ENCODE data around the gene ATP5PB. TPM values are rescaled to one million over a fixed set of nuclear protein-coding genes. Genes with fewer than 3 reads are reported as not detected.
A peak's percentile ranks its signal among the peaks of the same experiment; 100 is the strongest.

The ATP5PB gene
- total and polyA plus RNA-seq, 4 donors: 143 to 257 (median 223) TPM

DNA sequence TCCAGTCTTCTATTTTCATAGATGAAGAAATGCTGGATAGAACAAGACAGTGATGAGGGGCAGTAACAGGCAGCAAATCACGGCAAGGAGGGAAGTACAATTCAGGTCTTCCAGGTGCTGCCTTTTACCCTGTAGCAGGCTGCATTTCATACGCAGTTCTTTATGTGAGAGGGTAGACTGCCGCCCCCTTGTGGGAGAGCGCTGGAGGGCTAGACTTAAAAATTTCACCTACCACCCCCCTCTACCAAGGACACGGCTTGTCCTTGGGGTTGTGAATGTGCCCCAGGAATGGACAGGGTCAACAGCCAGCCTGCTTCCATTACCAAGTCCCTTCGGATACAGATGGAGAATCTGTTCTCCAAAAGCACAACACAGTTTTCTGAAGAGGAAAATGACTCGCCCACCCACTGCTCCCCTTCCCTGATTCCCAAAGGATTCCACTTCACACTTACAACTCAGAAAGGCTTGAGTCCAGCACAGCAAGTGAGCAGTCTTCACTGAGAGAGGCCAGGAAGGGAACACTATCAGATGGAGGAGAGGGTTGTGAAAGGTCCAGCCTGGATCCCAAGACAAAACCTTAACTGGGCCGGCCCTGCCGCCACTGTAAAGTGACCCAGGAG is 7.6 kb upstream of the ATP5PB start:
- H3K9ac ChIP-seq (ENCODE audit: low read depth in 1 of 2, low read length in 2 of 2): no peak overlapping the region
- H3K4me3 ChIP-seq (ENCODE audit: low read depth in 1 of 3, low read length in 3 of 3): no peak overlapping the region
- H3K27me3 ChIP-seq (ENCODE audit: control insufficient read depth in 4 of 4, insufficient read depth in 4 of 4, low read length in 3 of 4): no peaks in the 10 kb centered on the region
- TF ChIP-seq, protein P1, sequence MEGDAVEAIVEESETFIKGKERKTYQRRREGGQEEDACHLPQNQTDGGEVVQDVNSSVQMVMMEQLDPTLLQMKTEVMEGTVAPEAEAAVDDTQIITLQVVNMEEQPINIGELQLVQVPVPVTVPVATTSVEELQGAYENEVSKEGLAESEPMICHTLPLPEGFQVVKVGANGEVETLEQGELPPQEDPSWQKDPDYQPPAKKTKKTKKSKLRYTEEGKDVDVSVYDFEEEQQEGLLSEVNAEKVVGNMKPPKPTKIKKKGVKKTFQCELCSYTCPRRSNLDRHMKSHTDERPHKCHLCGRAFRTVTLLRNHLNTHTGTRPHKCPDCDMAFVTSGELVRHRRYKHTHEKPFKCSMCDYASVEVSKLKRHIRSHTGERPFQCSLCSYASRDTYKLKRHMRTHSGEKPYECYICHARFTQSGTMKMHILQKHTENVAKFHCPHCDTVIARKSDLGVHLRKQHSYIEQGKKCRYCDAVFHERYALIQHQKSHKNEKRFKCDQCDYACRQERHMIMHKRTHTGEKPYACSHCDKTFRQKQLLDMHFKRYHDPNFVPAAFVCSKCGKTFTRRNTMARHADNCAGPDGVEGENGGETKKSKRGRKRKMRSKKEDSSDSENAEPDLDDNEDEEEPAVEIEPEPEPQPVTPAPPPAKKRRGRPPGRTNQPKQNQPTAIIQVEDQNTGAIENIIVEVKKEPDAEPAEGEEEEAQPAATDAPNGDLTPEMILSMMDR (IDR thresholded peaks at IDR 0.05; ENCODE audit: low read depth, low read length, missing input control): peak; percentile 37
- no peak for TF ChIP-seq RXRA (IDR thresholded peaks at IDR 0.05)
- TF ChIP-seq, protein P2, sequence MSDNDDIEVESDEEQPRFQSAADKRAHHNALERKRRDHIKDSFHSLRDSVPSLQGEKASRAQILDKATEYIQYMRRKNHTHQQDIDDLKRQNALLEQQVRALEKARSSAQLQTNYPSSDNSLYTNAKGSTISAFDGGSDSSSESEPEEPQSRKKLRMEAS (IDR thresholded peaks at IDR 0.05): no peak
- TF ChIP-seq JUND (IDR thresholded peaks at IDR 0.05): no peak
- no peak for TF ChIP-seq FOXA1 (IDR thresholded peaks at IDR 0.05)
- TF ChIP-seq NR2F2 (IDR thresholded peaks at IDR 0.05): no peak
- TF ChIP-seq EGR1 (IDR thresholded peaks at IDR 0.05; ENCODE audit: low read depth in 2 of 2): no peak
- TF ChIP-seq TAF1 (conservative IDR thresholded peaks at IDR 0.05): no peak
- peak; percentile 47 to 78 for TF ChIP-seq RAD21 (IDR thresholded peaks at IDR 0.05)
- no peaks in the 10 kb centered on the region for H3K9me3 ChIP-seq (ENCODE audit: control insufficient read depth in 4 of 4, low read length in 3 of 4)
- H3K27ac ChIP-seq (ENCODE audit: low read depth in 1 of 2, low read length in 2 of 2): no peak overlapping the region
- WGBS: 79% methylated on average over 9 of the region's 9 CpGs
- H3K36me3 ChIP-seq (ENCODE audit: control insufficient read depth in 4 of 4, insufficient read depth in 3 of 4, low read depth in 1 of 4, low read length in 3 of 4): peaks cover 8 to 60% (median 50%) of the 10 kb centered on the region in 4 donors
- DNase-seq (ENCODE audit: low spot score): peak; percentile 56
- H3K4me1 ChIP-seq (ENCODE audit: control insufficient read depth in 4 of 4, insufficient read depth in 4 of 4, low read length in 3 of 4): no peaks in the 10 kb centered on the region

DNA sequence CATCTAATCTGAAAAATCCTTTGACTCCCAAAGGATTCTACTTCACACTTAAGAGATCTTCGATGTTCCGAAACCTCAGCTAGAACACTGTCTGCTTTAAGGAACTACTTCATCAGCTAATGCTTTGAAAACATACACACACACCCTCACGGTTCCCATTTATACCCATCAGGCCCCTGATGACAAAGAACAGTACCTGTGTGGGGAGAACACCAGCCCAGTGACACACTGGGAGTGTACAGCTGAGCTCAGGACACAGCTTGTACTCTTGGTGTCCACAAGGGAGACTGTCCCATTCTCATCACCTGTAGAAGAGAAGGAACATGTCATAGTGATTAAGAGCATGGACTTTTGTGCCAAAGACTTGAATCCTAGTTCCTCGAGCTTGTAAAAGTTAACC is 6.8 kb upstream of the ATP5PB start:
- Histone ChIP-seq H3K4me1 (ENCODE audit: control insufficient read depth in 4 of 4, insufficient read depth in 4 of 4, low read length in 3 of 4) (peaks cover 0 to 4% (median 3%) of the 10 kb centered on the region in 4 donors), H3K27ac (ENCODE audit: low read depth in 1 of 2, low read length in 2 of 2) (no peak overlapping the region), H3K27me3 (ENCODE audit: control insufficient read depth in 4 of 4, insufficient read depth in 4 of 4, low read length in 3 of 4) (no peaks in the 10 kb centered on the region), H3K9ac (ENCODE audit: low read depth in 1 of 2, low read length in 2 of 2) (no peak overlapping the region), H3K36me3 (ENCODE audit: control insufficient read depth in 4 of 4, insufficient read depth in 3 of 4, low read depth in 1 of 4, low read length in 3 of 4) (peaks cover 8 to 60% (median 50%) of the 10 kb centered on the region in 4 donors), H3K9me3 (ENCODE audit: control insufficient read depth in 4 of 4, low read length in 3 of 4) (no peaks in the 10 kb centered on the region), H3K4me3 (ENCODE audit: low read depth in 1 of 3, low read length in 3 of 3) (no peak overlapping the region)
- 84% methylated on average over 4 of the region's 4 CpGs for WGBS
- TF ChIP-seq YY1 (IDR thresholded peaks at IDR 0.05): no peak
- TF ChIP-seq FOXA1 (IDR thresholded peaks at IDR 0.05): no peak
- no peak for TF ChIP-seq TAF1 (conservative IDR thresholded peaks at IDR 0.05)
- TF ChIP-seq, protein P3, sequence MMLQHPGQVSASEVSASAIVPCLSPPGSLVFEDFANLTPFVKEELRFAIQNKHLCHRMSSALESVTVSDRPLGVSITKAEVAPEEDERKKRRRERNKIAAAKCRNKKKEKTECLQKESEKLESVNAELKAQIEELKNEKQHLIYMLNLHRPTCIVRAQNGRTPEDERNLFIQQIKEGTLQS (IDR thresholded peaks at IDR 0.05): no peak
- no peak for TF ChIP-seq HNF4A (conservative IDR thresholded peaks at IDR 0.05)
- TF ChIP-seq HNF4G (IDR thresholded peaks at IDR 0.05): no peak
- TF ChIP-seq, protein P2 (IDR thresholded peaks at IDR 0.05): no peak
- no peak for TF ChIP-seq JUND (IDR thresholded peaks at IDR 0.05)
- TF ChIP-seq, protein P1 (IDR thresholded peaks at IDR 0.05; ENCODE audit: low read depth, low read length, missing input control): no peak
- TF ChIP-seq GABPA (IDR thresholded peaks at IDR 0.05 in 1 of 2, conservative IDR thresholded peaks at IDR 0.05 in 1 of 2): no peak
- TF ChIP-seq, protein P4, sequence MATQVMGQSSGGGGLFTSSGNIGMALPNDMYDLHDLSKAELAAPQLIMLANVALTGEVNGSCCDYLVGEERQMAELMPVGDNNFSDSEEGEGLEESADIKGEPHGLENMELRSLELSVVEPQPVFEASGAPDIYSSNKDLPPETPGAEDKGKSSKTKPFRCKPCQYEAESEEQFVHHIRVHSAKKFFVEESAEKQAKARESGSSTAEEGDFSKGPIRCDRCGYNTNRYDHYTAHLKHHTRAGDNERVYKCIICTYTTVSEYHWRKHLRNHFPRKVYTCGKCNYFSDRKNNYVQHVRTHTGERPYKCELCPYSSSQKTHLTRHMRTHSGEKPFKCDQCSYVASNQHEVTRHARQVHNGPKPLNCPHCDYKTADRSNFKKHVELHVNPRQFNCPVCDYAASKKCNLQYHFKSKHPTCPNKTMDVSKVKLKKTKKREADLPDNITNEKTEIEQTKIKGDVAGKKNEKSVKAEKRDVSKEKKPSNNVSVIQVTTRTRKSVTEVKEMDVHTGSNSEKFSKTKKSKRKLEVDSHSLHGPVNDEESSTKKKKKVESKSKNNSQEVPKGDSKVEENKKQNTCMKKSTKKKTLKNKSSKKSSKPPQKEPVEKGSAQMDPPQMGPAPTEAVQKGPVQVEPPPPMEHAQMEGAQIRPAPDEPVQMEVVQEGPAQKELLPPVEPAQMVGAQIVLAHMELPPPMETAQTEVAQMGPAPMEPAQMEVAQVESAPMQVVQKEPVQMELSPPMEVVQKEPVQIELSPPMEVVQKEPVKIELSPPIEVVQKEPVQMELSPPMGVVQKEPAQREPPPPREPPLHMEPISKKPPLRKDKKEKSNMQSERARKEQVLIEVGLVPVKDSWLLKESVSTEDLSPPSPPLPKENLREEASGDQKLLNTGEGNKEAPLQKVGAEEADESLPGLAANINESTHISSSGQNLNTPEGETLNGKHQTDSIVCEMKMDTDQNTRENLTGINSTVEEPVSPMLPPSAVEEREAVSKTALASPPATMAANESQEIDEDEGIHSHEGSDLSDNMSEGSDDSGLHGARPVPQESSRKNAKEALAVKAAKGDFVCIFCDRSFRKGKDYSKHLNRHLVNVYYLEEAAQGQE (IDR thresholded peaks at IDR 0.05): no peak
- TF ChIP-seq RAD21 (IDR thresholded peaks at IDR 0.05): no peak
- TF ChIP-seq, protein P5, sequence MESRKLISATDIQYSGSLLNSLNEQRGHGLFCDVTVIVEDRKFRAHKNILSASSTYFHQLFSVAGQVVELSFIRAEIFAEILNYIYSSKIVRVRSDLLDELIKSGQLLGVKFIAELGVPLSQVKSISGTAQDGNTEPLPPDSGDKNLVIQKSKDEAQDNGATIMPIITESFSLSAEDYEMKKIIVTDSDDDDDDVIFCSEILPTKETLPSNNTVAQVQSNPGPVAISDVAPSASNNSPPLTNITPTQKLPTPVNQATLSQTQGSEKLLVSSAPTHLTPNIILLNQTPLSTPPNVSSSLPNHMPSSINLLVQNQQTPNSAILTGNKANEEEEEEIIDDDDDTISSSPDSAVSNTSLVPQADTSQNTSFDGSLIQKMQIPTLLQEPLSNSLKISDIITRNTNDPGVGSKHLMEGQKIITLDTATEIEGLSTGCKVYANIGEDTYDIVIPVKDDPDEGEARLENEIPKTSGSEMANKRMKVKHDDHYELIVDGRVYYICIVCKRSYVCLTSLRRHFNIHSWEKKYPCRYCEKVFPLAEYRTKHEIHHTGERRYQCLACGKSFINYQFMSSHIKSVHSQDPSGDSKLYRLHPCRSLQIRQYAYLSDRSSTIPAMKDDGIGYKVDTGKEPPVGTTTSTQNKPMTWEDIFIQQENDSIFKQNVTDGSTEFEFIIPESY (IDR thresholded peaks at IDR 0.05): no peak
- no peak for TF ChIP-seq NR2F2 (IDR thresholded peaks at IDR 0.05)
- TF ChIP-seq EGR1 (IDR thresholded peaks at IDR 0.05; ENCODE audit: low read depth in 2 of 2): no peak
- TF ChIP-seq FOXA2 (IDR thresholded peaks at IDR 0.05): no peak
- TF ChIP-seq RXRA (IDR thresholded peaks at IDR 0.05): no peak
- no peak for TF ChIP-seq SP1 (IDR thresholded peaks at IDR 0.05)
- DNase-seq (ENCODE audit: low spot score): no peak
